GM23338 (cell line): ENCODE results near the gene GPR152. TPM values are rescaled to one million over a fixed set of nuclear protein-coding genes. Genes with fewer than 3 reads are reported as not detected.
A peak's percentile ranks its signal among the peaks of the same experiment; 100 is the strongest.

ENCODE experiments used
- ATAC-seq: fragments of 200-7000 bp; cut with Tn5 transposase; 3 replicates; pipeline ENCODE4 v1.9.1; 2020
- DNase-seq: peaks from one replicate; pipeline ENCODE4 v3.0.0-alpha.2; 2015; ENCODE audit warnings: low spot score
- H2AFZ ChIP-seq: fragments of 200-600 bp; sonication (generic); 2 replicates; pipeline ENCODE4 v1.8.0; 2016; ENCODE audit warnings: antibody characterized with exemption, mild to moderate bottlenecking, moderate library complexity
- H3F3A ChIP-seq: fragments of 200-600 bp; sonication (generic); replicated peaks from 2 replicates; pipeline ENCODE4 v1.8.0; 2017; ENCODE audit warnings: antibody characterized with exemption, mixed run types, low read depth
- H3K27ac ChIP-seq: fragments of 200-600 bp; sonication (generic); 2 replicates; pipeline ENCODE4 v1.6.1; 2016; ENCODE audit warnings: low read depth
- H3K27me3 ChIP-seq: fragments of 200-600 bp; sonication (generic); 2 replicates; pipeline ENCODE4 v1.8.0; 2016; ENCODE audit warnings: mild to moderate bottlenecking, mixed run types, moderate library complexity; ENCODE audit not compliant: insufficient read depth
- H3K36me3 ChIP-seq: fragments of 200-600 bp; sonication (generic); 2 replicates; pipeline ENCODE4 v1.8.0; 2016; ENCODE audit warnings: mild to moderate bottlenecking; ENCODE audit not compliant: insufficient read depth
- H3K4me1 ChIP-seq: fragments of 200-600 bp; sonication (generic); 2 replicates; pipeline ENCODE4 v1.8.0; 2016; ENCODE audit warnings: mild to moderate bottlenecking, moderate library complexity; ENCODE audit not compliant: insufficient read depth
- H3K4me2 ChIP-seq: fragments of 200-600 bp; sonication (generic); 2 replicates; pipeline ENCODE4 v1.7.1; 2017; ENCODE audit warnings: mixed run types
- H3K4me3 ChIP-seq: fragments of 200-600 bp; sonication (generic); 2 replicates; pipeline ENCODE4 v1.6.1; 2016; ENCODE audit warnings: mixed run types
- H3K79me2 ChIP-seq: fragments of 200-600 bp; sonication (generic); replicated peaks from 2 replicates; pipeline ENCODE4 v1.8.0; 2017; ENCODE audit warnings: mild to moderate bottlenecking; ENCODE audit not compliant: insufficient read depth
- H3K9me2 ChIP-seq: fragments of 200-600 bp; sonication (generic); 2 replicates; pipeline ENCODE4 v1.8.0; 2017; ENCODE audit not compliant: insufficient read depth
- H4K20me1 ChIP-seq: fragments of 200-600 bp; sonication (generic); replicated peaks from 2 replicates; pipeline ENCODE4 v1.8.0; 2017; ENCODE audit warnings: mild to moderate bottlenecking; ENCODE audit not compliant: insufficient read depth
- H3K27ac Mint-ChIP-seq: 2 replicates; pipeline ENCODE4 v1.8.0; 2020; ENCODE audit warnings: inconsistent platforms, mild to moderate bottlenecking, moderate library complexity, mixed read lengths
- H3K27me3 Mint-ChIP-seq: 3 replicates; pipeline ENCODE4 v1.8.0; 2022; ENCODE audit warnings: low read depth, mild to moderate bottlenecking, moderate library complexity, mixed read lengths, inconsistent platforms; ENCODE audit not compliant: insufficient read depth, poor library complexity
- H3K36me3 Mint-ChIP-seq: 3 replicates; pipeline ENCODE4 v1.8.0; 2021; ENCODE audit warnings: low read depth, mild to moderate bottlenecking, inconsistent platforms, moderate library complexity, mixed read lengths
- H3K4me1 Mint-ChIP-seq: 3 replicates; pipeline ENCODE4 v1.8.0; 2020; ENCODE audit warnings: mild to moderate bottlenecking, inconsistent platforms, mixed read lengths
- H3K4me3 Mint-ChIP-seq: 3 replicates; pipeline ENCODE4 v1.8.0; 2021; ENCODE audit warnings: moderate library complexity, mild to moderate bottlenecking, inconsistent platforms, mixed read lengths
- H3K9me3 Mint-ChIP-seq: 3 replicates; pipeline ENCODE4 v1.8.0; 2020; ENCODE audit warnings: moderate library complexity, mild to moderate bottlenecking, inconsistent platforms, mixed read lengths
- CREB1 ChIP-seq: fragments of 250-450 bp; sonication (Bioruptor Pico); IDR thresholded peaks from 2 replicates; pipeline ENCODE4 v1.5.0; 2020; ENCODE audit warnings: low read depth, mild to moderate bottlenecking, moderate library complexity
- EZH2 ChIP-seq: fragments of 200-600 bp; sonication (generic); IDR thresholded peaks from one replicate; pipeline ENCODE4 v1.8.0; 2017; ENCODE audit warnings: antibody characterized with exemption, mild to moderate bottlenecking, low read depth; ENCODE audit not compliant: unreplicated experiment
- EZH2phosphoT487 ChIP-seq: fragments of 200-600 bp; sonication (generic); IDR thresholded peaks from one replicate; pipeline ENCODE4 v1.8.1; 2018; ENCODE audit warnings: antibody characterized with exemption; ENCODE audit not compliant: unreplicated experiment
- JUNB ChIP-seq: IDR thresholded peaks from one replicate; pipeline ENCODE4 v1.6.1; 2016; ENCODE audit warnings: antibody characterized with exemption; ENCODE audit not compliant: unreplicated experiment
- NANOG ChIP-seq: IDR thresholded peaks from 2 replicates; pipeline ENCODE4 v1.6.1; 2016; ENCODE audit warnings: antibody characterized with exemption, borderline replicate concordance
- POLR2AphosphoS5 ChIP-seq: IDR thresholded peaks from 2 replicates; pipeline ENCODE4 v1.6.1; 2016; ENCODE audit warnings: antibody characterized with exemption, low read depth
- STAT1 ChIP-seq: IDR thresholded peaks from one replicate; pipeline ENCODE4 v1.6.1; 2016; ENCODE audit warnings: antibody characterized with exemption; ENCODE audit not compliant: unreplicated experiment
- ZNF331 ChIP-seq: fragments of 250-450 bp; sonication (Bioruptor Pico); IDR thresholded peaks from 2 replicates; pipeline ENCODE4 v1.5.0; 2020; ENCODE audit warnings: low read depth, mild to moderate bottlenecking, moderate library complexity
- ZNF462 ChIP-seq: fragments of 250-450 bp; sonication (Bioruptor Pico); IDR thresholded peaks from 2 replicates; pipeline ENCODE4 v1.5.0; 2020; ENCODE audit warnings: mild to moderate bottlenecking, moderate library complexity
- polyA plus RNA-seq: library from polyadenylated mRNA; unstranded; fragments of >200 nt; fragmentation: Nextera tagmentation; extraction: Ambion mirVana; gene quantifications from 2 replicates; pipeline ENCODE4 v1.2.1, GENCODE V29; 2016
- total RNA-seq: library from RNA; depleted of rRNA; stranded (reverse); fragments of >200 nt; shearing (Covaris generic); gene quantifications from 2 replicates; pipeline ENCODE4 v1.2.3, GENCODE V29; 2014

GPR152 gene
- total and polyA plus RNA-seq, 2 experiments from 2014 or later = not detected

- no peak for TF ChIP-seq ZNF462 (CRISPR knock-in tag)
- no peak for TF ChIP-seq NANOG
- TF ChIP-seq ZNF331 = no peak
Observed at GRCh38 chr11:67470337-67471002, 17.9 kb upstream of the GPR152 start (continued).

- Mint-ChIP-seq H3K9me3 (no peaks in the 10 kb centered on the region), H3K4me3 (peak overlapping the region; percentile 70), H3K36me3 (no peaks in the 10 kb centered on the region; the same call in 2 of the 3 replicates), H3K27ac (no peak overlapping the region), H3K4me1 (peaks cover 10% of the 10 kb centered on the region), H3K27me3 (peaks cover 17% of the 10 kb centered on the region)
- Histone ChIP-seq H3K27me3 (no peaks in the 10 kb centered on the region), H3K79me2 (peaks cover 9% of the 10 kb centered on the region; the same call in 1 of the 2 replicates), H3K4me3 (peak overlapping the region; percentile 92), H3K9me2 (no peaks in the 10 kb centered on the region), H4K20me1 (no peaks in the 10 kb centered on the region), H3K4me1 (peaks cover 9% of the 10 kb centered on the region; the same call in 1 of the 2 replicates), H2AFZ (peak overlapping the region; percentile 99), H3K4me2 (peak overlapping the region; percentile 81), H3F3A (no peaks in the 10 kb centered on the region), H3K36me3 (no peaks in the 10 kb centered on the region), H3K27ac (no peak overlapping the region; the same call in 1 of the 2 replicates)
- DNase-seq (no peak), ATAC-seq (no peak)
- TF ChIP-seq NANOG (no peak), JUNB (no peak), EZH2phosphoT487 (no peak), ZNF462 (CRISPR knock-in tag) (no peak), POLR2AphosphoS5 (no peak), CREB1 (CRISPR knock-in tag) (no peak), EZH2 (no peak), STAT1 (no peak)
Observed at GRCh38 chr11:67469508-67469811, 16.9 kb upstream of the GPR152 start.
